GM19438 (cell line): Measurements from ENCODE around the gene ATF6.

Experiments used
- ATAC-seq: cut with Tn5 transposase; IDR thresholded peaks from one replicate; pipeline ENCODE4 v1.9.1; 2021; ENCODE audit warnings: low read depth; ENCODE audit not compliant: unreplicated experiment

ATF6 gene

DNA sequence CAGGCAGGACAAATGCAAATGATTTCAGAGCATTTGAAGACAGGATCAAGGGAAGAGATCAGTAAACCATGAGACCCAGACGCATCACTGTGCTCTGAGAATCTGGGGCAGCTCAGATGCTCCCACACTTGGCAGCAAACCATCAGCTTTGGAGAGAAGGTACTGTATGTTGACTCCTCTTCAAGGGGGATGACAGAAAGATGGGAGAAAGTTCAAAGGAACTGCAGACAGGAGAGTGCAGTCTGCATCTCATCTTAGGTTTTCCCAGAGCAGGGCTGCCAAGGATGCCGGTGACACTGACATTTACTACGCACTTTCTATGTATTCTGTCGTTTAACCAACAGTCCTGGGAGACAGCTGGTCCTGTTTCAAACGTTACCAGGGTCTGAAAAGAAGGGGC, 221.8 kb downstream of the ATF6 start:
- no peak for ATAC-seq

DNA sequence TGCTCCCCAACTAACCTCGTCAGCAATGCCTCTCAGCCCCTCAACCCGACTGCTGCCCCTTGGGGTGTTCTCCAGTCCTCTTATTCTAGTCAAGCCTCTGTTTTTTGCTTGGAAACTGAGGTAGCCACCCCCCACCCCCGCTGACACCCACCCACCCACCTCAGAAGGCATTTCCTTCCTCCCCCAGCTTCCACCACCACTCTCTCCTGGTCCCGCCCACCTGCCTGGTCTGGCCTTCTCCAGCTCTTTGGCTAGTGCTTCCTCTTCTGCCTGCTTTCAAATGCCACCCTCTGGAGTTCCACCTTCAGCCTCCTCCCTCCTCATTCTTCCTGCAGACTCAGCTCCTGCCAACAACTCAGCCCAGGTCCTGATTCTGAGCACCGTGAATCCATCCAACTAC, 222.3 kb downstream of the ATF6 start:
- ATAC-seq: no peak

DNA sequence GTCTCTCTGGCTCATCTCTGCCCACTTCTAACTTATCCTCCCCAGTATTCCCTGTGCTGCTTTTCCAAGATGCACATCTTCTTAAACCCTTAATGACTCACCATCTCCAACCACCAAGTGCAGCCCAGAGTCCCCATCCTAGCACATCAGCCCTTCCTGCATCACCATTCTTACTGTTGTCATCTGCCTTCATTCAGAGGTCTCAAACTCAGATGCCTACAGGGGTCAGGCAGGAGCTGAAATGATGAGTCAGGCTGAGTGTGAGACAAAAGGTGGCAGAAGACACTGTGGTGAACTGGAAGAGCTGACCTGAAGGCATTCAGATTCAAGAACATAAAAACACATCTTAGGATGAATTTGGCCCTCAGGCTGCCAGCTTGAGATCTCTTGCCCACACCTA, 223.0 kb downstream of the ATF6 start:
- ATAC-seq: no peak

DNA sequence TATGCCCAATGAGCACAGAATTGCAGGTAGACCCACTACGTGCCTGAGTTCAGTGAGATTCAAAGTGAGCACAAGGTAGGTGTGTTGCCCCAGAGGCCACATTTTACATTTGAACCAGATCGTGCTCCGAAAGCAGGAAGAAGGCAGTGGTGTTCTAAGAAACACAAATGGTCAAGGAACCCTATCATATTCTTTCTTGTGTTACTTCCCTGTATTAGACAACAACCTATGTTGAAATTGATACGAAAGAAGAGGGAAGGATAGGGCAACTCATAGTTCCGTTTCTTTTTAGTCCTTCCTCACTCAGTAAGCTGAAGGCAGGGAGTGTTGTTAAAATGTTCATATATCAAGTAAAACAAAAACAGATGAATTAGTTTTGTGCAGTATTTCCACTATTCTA, 223.7 kb downstream of the ATF6 start:
- ATAC-seq: no peak

DNA sequence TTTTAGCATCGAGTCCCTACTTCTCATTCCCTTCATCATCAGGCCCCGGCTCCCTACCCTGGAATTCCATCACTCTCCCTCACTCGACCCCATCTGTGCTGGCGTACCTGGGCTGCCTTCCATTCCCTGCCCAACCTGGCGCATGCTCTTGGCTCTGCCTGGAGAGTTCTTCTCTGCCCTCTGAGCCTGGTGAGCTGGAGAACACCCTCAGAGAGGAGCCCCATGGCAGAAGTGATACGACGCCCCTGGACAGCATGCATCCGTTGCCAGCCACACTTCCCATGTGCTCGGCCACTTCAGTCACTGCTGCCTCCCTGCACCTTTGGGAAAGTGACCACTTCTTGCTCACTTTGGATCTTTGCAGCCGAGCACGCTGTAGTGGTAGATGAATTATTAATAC, 227.5 kb downstream of the ATF6 start:
- ATAC-seq: no peak

DNA sequence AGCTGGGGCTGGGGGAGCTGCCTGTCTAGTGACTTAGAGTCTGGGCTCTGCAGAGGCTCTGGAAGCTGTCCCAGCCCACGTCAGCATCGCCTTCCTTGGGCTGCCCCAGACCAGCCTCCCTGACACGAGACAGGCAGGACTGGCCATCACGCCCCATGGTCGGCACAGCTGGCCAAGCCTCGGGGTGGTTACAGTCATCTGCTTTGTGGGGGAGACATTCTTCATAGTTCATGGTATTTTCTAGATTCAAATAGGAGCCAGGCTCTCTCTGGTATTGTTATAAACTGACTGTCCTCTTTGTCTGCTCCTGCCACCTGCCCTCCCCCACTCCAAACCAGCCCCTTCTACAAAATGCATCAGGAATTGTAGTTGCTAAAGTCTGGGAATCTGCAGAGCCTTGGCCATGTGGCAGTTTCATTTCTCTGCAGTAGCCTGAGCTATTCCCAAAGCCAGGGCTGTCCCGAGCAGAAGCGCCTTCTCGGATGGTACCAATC, 228.1 kb downstream of the ATF6 start:
- no peak for ATAC-seq

DNA sequence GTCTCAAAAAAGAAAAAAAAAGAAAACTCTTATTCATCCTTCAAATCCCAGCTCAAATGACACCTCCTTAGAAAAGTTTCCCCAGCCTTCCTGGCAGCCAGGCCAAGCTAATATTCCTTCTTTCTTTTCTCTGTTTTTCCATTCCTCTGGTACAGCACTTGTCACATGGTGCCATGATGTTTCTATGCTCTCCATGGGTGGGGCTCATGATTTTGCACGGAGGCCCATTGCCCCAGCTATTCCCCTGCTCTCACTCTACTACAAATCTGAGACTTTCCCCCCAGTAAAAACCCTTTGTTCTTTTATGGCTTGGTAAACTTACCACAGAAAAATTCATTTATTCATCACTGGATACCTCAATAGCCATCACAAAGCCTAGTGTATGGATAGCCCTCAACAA, 231.0 kb downstream of the ATF6 start:
- no peak for ATAC-seq

DNA sequence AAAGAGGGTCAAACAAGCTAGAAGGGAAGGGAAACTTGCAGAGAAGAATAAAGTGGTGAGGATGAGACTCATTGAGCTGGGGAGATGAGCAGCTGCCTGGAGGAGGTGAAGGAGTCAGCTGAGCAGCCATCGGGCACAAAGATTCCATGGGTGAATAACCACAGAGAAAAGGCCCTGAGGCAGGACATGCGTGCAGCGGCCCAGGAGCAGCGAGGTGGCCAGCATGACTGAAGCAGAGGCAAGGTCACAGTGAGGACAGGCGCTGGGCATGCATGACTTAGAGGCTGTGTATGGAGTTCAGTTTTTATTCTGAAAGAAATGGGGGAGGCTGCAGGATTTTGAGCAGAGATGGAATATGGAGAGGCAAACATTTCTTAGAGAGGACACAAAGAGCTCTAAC, 232.7 kb downstream of the ATF6 start:
- ATAC-seq: no peak

DNA sequence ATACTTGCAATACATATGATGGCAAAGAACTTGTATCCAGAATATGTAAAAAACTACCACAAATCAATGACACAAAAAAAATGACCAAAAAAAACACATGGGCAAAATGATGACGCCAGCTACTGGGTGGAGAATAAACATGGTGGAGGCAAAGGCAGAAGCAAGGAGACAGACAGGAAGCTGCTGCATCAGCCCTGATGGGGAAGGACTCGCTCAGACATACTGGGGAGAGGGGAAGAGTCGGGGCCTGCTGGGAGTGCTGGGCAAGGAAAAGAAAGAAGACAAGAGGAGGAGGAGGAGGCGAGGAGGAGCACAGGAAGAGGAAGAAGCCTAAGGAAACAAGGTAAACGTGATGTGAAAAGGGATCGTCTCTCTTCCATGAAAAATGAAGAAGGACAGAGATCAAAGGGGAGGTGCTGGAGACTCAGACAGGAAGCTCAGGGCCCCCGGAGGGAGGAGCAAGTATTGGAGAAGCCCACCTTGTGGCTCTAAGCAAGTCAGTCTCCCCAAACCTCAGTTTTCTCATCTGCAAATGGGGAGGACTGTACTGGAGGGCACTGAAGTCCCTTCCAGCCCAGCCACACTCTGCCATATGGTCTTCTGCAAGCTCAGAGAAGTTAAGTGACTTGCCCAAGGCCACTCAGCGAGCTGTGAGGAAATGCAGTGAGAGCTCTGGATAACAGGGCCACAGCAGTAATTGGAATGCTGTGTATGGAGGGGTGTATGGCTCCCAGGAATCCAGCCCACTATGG, 233.4 kb downstream of the ATF6 start:
- ATAC-seq: no peak

DNA sequence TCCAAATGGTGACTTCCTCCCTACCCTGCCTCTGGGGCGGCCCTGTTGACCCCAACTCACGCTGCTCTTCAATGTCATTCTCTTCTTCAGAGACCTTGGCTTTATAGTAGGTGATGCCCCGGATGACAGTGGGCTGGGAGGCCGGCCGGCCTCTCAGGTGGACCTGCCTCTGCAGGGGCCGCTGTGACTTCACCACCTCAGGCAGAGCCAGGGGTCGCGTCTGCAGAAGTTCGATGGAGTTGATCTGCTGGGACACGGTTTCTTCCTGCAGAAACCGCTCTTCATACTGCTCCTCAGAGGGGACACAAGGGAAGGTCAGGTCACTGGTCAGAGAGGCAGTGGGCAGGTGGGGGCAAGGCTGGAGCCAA, 233.9 kb downstream of the ATF6 start:
- ATAC-seq: no peak

DNA sequence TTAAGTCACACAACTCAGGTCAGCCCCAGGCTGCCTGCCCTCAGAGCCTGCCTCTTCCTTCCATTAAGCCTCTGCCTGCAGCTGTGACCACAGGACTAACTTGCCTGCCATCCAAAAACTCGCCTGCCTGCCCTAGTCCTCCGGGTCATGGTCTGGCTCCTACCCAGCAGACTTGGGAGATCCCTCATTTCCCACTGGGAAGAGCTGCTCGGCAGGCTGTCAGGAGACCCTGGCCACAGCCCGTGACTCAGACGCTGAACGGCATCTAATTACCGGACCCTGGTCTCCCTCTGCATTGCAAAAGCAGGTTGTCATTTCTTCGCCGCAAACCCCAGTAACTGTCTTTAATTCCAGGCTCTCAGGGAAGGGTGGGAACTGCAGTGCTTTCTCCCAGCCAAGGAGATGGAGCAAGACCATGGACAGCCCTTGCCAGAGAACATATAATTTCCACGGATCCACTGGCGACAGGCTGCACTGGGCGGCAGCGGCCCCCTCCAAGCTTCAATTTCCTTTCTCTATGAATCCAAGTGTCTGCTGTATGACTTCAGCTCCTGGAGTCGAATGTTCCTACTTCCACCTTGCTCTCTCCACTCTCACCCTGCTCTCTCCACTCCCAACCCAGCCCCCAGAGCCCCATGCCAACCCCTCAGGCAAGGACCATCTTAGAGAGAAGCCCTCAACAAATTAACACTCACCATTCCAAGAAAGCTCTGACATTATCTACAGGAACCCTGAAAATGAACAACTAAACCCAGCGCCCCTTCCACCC, 237.1 kb downstream of the ATF6 start:
- no peak for ATAC-seq

DNA sequence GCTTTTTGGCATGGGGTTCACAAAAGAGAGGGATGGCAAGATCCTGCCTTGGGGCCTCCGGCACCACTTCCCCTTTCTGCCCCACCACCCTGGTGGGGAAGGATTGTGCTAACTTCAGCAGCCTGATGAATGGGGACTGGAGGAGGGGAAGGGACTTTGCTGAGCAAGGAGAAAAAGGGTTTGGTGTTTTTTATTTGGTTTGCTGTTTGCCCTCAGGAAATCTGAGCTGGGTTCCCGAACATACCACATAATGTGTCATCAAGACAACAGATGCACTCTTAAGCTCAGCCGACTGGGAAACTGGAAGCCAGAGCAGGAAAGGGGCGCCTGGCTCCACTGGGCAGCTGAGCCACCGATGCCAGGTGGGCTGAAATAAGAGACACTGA, 237.7 kb downstream of the ATF6 start:
- no peak for ATAC-seq

DNA sequence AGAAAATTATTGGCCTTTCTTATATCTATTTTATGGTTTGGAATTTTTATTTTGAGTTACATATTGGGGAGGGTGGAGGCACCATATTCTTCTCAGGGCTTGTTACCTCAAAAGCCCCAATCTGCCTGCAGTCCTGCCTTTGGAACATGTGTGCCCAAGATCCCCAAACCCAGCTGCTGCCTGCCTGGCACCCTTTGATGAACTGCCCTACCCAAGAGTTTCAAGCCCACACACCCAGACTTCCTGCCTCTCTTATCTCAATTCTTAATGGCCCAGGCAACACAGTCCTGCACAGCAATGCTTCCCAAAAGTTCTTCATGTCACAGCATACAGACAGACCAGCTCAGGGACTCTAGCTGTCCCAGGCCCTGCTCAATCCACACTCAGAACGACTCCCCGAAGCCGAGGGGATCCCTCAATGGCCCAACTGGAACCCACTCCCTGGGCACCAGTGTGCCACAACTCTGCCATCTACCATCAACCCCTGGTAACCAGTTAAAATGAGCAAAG, 238.4 kb downstream of the ATF6 start:
- no peak for ATAC-seq

DNA sequence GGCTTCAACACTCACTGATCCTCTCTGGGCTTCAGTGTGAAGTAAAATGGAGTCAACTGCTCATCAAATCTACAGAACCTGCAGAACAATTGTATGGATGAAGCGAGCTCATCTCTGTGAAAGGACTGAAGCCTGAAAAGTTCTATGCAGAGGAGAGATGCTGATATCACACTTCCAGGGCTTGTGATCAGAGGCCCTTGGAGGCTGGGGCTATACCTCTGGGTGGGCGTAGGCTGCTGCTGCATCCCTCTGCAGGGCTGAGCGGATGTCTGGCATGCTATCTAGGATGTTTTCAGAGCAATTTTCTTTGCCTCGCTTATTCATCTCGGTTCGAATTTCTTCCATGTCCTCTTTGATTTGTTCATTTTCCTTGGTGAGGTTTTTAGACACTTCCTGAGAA, 240.0 kb downstream of the ATF6 start:
- no peak for ATAC-seq

DNA sequence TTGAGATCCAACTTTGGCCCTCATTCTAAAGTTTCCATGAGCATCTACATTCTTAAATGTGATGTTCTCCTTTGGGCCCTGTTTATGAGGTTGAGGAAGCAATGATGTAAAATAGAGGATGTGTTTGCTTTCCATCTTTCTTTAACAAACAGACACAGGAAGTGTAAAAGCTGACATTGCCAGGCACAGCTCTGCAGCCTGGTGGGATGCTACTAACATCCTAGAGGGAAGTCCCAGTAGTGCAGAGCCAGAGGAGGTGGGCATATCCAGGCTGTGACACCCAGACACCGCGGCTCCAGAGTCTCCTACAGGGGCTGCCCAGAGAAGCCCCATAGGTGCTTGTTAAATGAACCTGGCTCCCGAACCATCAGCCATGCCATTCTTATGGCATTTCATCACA, 241.3 kb downstream of the ATF6 start:
- ATAC-seq: no peak

DNA sequence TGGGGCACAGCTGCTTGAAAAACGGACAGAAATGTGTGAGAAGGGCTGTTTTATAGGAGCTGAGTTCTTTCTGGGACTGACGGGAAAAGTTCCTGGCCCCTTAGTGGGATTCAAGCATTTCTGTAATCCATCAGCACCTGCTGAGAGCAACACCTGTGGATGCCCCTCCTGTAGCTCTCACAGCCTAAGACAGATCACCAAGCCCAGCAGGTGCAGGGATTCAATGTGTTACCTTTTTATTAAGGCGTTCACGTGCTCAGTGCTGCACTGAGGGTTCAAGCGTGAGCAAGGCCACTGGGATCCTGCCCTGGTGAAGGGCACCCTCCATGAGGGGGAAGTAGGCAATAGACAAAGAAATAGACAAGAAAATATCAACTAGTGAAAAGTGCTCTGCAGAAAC, 242.7 kb downstream of the ATF6 start:
- no peak for ATAC-seq

DNA sequence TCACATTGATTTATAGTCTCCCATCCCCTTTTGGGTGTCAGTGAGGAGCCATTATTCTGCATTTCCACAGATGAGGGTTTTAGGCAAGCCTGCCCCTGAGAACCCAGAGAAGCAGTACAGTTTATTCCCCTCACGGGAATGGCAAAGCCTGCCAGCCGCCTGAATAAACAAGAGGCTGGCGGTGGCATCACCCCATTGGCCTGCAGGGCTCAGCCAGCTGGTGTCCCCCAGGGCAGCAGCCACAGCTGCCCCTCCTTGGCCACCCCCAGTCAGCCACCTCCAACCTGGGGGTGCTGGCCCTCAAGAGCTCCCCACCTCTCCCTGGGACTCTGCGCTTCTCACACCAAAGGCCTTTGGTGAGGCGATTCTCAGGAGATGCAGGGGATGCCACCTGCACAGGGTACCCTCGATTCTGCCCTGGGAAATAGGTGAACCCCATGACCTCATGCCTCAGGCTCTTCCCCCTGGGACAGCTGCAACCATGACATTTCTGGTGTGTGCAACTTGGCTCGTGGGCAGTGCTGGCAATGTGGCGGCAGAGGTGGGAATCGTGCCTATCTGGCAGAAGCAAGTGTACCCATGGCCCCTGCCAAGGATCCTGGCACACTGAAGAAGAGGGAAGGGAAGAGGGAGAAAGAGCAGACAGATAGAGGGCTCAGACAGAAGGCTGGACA, 243.5 kb downstream of the ATF6 start:
- ATAC-seq: no peak

DNA sequence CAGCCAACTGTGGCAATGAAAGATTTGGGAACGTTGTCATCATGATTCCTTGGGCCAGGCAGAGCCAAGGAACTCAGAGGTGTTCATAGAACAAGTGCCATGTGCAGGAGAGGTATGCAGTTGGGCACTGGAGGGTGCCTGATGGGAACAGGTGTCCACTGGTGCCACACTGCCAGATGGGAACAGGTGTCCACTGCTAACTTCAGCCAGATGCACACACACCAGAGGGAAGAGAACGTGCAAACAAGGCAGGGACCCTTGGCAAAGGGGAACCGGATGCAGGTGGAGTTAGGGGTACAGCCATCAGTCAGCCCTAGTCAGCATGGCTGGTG, 244.0 kb downstream of the ATF6 start:
- ATAC-seq: no peak

DNA sequence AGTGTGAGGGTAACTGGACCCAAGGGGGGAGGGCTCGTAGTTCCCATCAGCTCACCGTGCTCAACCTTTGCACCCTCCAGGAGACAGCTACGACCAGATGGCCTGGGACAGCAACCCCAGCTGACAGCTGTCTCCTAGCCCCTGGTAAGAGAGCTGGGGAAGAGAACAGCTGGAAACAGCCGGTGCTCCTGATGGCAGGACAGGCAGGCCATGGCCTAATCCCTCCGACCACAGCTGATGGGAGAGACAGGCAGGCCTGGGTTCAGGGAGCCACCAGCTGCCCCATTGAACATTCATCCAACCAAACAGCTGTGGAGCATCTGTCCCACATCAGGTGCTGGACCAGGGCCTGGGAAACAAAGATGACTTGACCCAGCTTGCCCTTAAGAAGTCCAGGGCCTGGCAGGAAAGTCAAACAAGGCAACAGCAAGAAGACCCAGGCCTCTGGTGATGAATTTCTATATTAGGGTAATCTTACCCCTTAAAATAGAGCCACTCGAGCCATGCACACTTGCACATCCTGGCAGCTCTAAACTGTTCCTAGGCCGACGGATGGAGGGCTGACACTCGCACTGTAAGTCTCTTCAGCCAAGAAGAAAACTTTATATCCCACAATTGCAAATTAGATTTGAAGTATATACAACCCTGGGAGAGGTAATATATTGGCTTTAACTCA, 245.4 kb downstream of the ATF6 start:
- ATAC-seq: no peak

DNA sequence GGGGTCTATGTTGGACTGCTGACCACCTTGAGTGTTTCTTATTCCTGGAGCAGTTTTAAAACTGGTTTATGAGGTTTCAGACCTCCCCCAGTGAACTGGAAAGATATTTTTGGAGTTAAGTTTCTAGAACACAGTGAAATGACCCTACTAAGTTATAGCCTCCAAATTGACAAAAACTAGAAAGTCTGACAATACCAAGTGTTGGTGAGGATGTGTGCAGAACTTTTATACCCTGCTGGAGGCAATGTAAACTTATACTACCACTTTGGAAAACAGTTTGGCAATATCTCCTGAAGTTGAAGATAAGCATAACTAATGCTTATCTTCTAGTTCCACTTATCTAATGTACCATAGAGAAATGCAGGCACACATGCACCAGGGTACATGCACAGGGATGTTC, 247.2 kb downstream of the ATF6 start:
- ATAC-seq: no peak
